GM20431 (cell line): ENCODE results near the gene FILIP1L.

Source experiments
- in situ Hi-C: fragments of 300-500 bp; cut with MseI, MboI; formaldehyde crosslinking; loops from one replicate; pipeline ENCODE4 v1.15.0; 2020; ENCODE audit warnings: low sequenced_read_pairs; ENCODE audit not compliant: unreplicated experiment

FILIP1L gene

GRCh38 chr3:99838755-99839154 is 275.5 kb downstream of the FILIP1L start:
- in situ Hi-C loops, result loop anchor here (25.0 kb wide), 1 partner anchor 224 kb away; no protein-coding TSS in a partner anchor

GRCh38 chr3:99837715-99838114 is 276.6 kb downstream of the FILIP1L start:
- in situ Hi-C loops, result loop anchor here (25.0 kb wide), 1 partner anchor 225 kb away; no protein-coding TSS in a partner anchor

- in situ Hi-C loops, result loop anchor here (25.0 kb wide), 1 partner anchor 226 kb away; no protein-coding TSS in a partner anchor
Observed at GRCh38 chr3:99836681-99837080, 277.6 kb downstream of the FILIP1L start.

GRCh38 chr3:99834211-99834957 is 279.9 kb downstream of the FILIP1L start:
- in situ Hi-C loops, result loop anchor here (25.0 kb wide), 1 partner anchor 228 kb away; no protein-coding TSS in a partner anchor

GRCh38 chr3:99833617-99834205 is 280.6 kb downstream of the FILIP1L start:
- in situ Hi-C loops, result loop anchor here (25.0 kb wide), 1 partner anchor 229 kb away; no protein-coding TSS in a partner anchor

- in situ Hi-C loops, result loop anchor here (25.0 kb wide), 1 partner anchor 232 kb away; no protein-coding TSS in a partner anchor
Observed at GRCh38 chr3:99829844-99830243, 284.5 kb downstream of the FILIP1L start.

GRCh38 chr3:99825004-99825640 is 289.2 kb downstream of the FILIP1L start:
- in situ Hi-C loops, result loop anchor here (25.0 kb wide), 1 partner anchor 237 kb away; no protein-coding TSS in a partner anchor

- in situ Hi-C loops, result no loop called here
Observed at GRCh38 chr3:99823723-99824711, 290.3 kb downstream of the FILIP1L start.

GRCh38 chr3:99818818-99819217 is 295.5 kb downstream of the FILIP1L start:
- in situ Hi-C loops, result no loop called here

- in situ Hi-C loops, result no loop called here
Observed at GRCh38 chr3:99817437-99818240, 296.7 kb downstream of the FILIP1L start, which contains the start of gene CMSS1. Gene CMSS1, plus strand, starts transcription at chr3:99817862.

- in situ Hi-C loops, result no loop called here
Observed at GRCh38 chr3:99817047-99817436, 297.3 kb downstream of the FILIP1L start.

GRCh38 chr3:99810403-99810802 is 303.9 kb downstream of the FILIP1L start:
- in situ Hi-C loops, result no loop called here

GRCh38 chr3:99809565-99809964 is 304.7 kb downstream of the FILIP1L start:
- in situ Hi-C loops, result no loop called here

- in situ Hi-C loops, result no loop called here
Observed at GRCh38 chr3:99808163-99808794, 306.0 kb downstream of the FILIP1L start.

- in situ Hi-C loops, result no loop called here
Observed at GRCh38 chr3:99805160-99805559, 309.1 kb downstream of the FILIP1L start.

- in situ Hi-C loops, result no loop called here
Observed at GRCh38 chr3:99803297-99803696, 311.0 kb downstream of the FILIP1L start.

GRCh38 chr3:99799422-99799821 is 314.9 kb downstream of the FILIP1L start:
- in situ Hi-C loops, result no loop called here

GRCh38 chr3:99795573-99795972 is 318.7 kb downstream of the FILIP1L start:
- in situ Hi-C loops, result no loop called here
